Left forelimb (tissue), 1 donor: Measurements from ENCODE around the gene PHF23.
"Not testable (repeated sequence)": the region's sequence is repeated elsewhere in the genome, so short reads cannot be mapped to it uniquely, and the experiment has no call there.

ENCODE experiments used
- DNase-seq: peaks from one replicate; pipeline ENCODE4 v3.0.0-alpha.2; 2018; ENCODE audit warnings: low spot score

The PHF23 gene

DNA sequence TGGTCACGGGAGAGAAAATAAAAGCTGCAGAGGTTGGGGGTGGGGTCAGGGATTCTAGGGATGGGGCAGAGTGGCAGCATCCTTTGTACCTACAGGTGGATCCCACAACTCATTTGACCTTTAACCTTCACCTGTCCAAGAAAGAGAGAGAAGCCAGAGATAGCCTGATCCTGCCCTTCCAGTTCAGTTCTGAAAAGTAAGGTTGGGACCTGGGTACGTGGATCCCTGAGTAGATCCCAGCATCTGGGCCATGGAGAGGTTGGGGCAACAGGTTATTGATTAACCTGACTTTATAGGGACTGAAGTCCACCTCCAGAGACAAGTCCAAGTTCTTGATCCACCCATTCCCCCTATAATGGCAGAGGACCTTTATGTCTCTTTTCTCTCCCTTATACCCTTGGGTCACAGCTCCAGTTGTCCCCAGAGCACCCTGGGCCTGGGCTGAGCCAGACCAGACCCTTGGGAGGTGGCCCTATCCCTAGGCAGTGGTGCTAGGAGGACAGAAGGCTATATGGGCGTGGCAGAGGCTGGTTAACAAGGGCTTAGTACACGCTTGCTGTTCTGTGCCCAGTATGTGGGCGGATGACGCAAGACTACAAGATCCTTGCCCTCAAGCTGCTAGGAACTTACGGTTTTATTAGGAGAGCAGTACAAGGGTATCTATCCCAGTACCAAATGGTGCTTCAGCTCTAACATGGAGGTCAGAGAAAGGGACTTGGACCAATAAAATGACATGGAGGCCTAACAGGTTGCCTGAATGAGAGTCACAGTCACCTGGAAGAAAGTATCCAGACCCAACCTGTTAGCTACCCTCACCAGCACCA is 19.7 kb upstream of the PHF23 start:
- no peak for DNase-seq

DNA sequence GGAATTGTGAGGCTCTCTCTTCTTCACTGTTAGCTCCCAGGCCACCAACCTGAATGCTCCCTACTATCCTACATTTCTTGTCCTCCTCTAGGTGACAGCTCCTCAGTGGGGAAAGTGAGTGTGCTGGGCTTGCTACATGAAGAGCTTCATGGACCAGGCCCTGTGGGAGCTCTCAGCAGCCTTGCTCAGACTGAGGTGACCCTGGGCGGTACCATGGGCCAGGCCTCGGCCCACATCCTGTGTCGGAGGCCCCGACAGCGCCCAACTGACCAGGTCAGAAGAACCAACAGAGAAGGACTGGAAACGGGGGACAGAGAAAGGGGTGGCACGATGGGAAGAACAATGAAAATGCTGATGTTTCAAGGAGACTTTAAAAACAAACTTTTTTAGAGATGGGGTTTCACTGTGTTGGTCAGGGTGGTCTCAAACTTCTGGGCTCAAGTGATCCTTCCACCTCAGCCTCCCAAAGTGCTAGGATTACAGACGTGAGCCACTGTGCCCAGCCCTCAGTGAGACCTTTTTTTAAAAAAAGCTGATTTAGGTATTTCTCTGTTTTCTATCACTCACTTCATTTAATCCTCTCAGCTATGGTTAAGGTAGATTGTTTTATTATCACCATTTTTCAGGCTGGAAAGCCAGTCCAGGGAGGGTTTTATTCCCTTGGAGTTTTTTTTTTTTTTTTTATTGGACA is 17.7 kb upstream of the PHF23 start:
- DNase-seq = no peak

DNA sequence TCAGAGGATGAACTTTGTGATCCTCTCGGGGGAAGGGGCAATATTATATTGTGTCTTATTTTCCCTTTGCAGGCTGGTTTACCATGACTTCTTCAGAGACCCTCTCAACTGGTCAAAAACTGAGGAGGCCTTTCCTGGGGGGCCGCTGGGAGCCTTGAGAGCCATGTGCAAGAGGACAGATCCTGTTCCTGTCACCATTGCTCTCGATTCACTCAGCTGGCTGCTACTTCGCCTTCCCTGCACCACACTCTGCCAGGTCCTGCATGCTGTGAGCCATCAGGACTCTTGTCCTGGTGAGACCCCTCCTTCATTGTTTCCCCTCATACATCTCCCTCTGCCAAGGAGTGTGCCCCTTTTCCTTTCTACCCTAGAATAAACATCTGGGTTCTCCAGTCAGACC is 15.3 kb upstream of the PHF23 start:
- DNase-seq = no peak

DNA sequence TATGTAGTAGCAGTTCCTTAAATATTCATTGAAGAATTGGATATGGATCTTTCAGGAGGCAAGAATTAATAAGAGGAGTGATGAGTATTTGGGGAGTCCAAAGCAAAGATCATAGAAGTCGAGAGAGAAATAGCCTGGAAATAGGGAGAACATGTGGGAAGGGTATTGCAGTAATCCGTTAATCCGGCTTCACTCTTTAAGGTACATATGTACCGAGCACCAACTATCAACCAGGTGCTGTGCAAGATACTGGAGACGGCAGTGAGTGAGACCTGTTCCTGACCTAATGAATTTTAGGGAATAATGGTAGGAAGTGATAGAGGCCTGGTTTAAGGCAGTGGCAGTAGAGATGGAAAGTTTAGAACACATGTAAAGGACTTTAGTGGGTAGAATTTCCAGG is 13.8 kb upstream of the PHF23 start:
- no peak for DNase-seq

DNA sequence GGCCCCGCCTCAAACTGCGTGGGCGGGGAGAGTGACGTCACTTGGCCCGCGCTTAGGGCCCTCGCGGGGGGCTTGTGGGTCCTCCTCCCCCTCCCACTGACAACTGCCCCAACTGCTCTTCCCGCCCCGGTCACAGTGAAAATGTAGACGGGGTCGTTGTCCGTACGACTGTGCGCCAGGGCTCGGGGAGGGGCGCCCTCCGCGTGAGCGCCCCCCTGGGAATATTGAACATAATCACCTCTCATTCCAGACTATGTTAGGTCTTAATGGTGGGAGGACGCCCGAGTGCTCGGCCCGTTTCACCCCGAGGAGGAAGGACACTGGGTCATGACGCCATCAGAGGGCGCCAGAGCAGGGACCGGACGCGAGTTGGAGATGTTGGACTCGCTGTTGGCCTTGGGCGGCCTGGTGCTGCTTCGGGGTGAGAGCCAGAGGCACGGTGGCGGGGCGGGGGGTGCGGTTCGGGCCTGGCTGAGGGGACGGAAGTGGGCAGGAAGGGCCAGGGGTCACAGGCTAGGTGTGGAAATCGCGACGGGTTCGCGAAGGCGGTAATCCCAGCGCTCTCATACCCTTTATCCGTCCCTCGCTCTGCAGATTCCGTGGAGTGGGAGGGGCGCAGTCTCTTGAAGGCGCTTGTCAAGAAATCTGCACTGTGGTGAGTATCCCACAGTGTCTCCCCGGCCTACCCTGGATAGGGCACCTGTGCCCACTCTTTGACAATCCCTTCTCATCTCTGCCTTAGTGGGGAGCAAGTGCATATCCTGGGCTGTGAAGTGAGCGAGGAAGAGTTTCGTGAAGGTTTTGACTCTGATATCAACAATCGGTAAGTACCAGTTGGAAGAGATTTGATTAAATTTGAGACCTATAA is 13.2 kb upstream of the PHF23 start, which contains the start of gene ELP5:
Gene ELP5 (plus strand): TSS at position 40 of the 868 bp plus-strand sequence. CDS start 336 bp downstream, at position 376.
- peak; percentile 99 for DNase-seq

DNA sequence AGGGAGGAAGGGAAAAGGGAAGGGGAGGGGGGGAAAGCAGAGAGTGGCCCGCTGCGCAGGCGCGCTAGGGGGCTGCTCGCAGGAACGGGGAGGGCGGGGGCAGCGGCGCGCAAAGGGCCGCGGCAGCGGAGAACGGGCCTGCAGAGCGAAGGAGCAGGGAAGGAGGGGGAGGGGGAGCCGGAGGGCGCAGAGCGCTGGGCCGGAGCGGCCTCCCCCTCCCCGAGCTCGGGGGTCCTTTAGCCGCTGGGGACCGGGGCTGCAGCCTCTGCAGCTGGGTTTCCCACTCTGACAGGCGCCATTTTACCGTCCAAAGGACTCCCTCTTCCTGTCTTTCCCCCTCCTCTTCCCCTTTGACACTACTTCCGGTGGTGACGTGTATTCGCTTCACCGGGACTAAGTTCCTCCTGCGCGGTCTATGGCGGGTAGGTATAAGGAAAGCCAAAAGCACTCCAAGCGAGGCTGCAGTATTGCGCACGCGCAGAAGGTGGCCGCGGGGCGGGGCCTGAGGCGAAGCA is 12.5 kb upstream of the PHF23 start, which contains the start of gene CTDNEP1:
Gene CTDNEP1 (minus strand): TSS at position 74 of the 515 bp plus-strand sequence. CDS start 438 bp downstream, outside the sequence.
- peak; percentile 94 for DNase-seq

DNA sequence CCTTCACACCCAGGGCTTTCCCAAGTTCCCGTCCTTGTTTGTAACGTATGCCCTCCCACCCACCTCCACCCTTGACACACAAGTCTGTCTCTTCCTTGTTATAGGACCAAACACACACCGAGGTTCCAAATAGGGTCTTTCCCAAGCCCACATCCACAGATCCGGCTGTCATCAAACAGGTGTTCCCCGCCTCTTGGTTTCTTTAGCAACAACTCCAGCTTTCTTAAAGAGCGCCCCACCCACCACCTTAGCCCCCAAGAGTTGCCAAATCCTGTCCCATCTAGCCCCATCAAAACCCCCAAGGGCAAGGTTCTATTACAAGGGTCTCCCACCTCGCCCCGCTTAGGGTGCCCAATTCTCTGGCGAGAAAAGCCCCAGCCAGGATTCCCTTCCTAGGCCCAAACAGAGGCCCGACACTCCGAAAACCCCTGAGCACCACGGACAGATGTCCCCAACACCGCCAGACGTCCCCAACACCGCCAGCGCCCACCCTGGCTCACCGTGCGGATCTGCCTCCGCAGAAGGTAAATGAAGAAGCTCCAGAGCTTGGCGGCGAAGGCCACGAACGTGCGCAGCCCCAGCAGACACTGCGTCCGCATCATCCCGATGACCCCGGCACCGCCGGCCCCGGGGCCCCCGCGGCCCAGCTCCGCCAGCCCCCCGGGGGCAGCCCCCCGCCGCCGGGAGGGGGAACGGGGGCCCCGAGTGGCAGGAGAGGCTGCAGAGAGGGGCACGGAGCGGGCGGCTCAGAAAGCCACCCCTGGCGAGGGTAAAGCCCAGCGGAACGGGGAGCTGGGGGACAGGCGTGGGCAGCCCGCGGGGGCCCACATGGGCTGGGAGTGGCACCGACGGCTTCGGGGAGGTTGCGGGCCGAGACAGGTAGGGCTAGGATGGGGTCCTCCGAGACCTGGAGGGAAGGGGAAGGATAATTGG is 11.7 kb upstream of the PHF23 start:
- DNase-seq = no peak

DNA sequence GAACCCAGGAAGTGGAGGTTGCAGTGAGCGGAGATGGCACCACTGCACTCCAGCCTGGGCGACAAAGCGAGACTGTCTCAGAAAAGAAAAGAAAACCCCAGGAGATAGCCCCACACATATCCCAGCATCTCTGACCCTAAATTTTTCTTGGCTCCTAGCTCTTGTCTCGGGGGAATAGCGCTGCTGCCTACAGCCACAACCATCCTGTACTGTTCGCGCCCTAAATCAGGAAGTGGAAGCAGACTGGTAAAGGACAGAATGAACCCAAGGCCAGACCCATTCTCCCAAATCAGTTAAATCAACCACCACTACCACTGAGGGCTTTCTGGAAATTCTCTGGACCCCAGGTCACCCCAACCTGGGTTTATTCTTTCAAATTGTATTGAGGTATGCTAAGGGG is 10.6 kb upstream of the PHF23 start:
- DNase-seq = no peak

DNA sequence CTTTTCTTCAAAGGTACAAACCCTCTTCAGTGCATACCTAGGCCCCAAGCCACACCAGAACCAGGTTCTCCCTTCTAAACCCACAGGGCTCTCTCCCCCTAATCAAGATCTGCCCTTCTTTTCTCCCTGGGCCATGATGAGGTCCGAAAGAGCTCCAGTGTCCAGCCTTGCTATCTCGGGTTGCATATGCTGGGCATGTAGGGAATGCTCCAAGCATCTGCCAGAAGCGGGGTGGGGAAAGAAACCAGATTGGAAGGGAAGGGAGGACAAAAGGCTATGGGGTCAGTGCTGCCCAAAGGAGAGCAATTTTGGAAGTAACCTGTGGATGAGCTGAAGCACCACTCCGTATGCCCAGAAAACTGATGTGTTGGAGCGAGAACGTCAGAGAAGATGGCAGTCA is 10.0 kb upstream of the PHF23 start:
- DNase-seq = no peak

DNA sequence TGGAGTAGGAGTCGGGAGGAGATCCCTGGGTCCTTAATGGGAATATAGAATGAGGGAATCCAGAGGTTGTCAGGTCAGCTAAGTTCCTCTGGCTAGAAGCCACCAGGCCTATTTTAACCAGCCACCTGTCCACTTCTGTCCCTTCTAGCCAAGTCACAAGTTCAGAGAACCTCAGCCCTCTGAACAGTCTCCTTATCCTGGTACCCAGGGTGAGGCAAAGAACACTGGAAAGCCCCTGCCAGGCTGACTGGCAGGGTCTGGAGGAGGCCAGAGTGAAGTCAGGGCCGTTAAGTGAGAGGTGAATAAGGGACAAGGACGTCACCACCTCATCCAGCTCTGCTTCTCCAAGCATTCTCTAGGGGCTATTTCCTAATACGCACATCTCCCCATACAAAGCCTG is 9.5 kb upstream of the PHF23 start:
- DNase-seq = no peak

DNA sequence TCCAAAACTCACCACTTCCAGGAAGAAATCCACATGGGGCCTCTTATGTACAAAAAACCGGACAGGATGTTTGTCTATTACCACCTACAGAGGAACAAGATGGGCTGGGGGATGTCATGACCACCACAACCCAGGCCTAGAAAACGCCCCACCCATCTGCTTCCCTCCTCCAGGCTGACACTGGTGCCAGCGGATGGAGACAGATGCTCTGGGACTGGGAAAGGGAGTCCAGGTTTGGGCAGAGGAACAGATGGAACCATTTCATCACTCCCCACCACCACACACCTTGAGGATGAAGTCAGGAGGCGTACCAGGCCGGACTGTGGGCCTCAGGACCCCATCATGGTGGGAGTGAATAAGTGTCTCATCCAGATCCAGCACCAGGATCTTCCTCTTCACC is 7.5 kb upstream of the PHF23 start:
- no peak for DNase-seq

DNA sequence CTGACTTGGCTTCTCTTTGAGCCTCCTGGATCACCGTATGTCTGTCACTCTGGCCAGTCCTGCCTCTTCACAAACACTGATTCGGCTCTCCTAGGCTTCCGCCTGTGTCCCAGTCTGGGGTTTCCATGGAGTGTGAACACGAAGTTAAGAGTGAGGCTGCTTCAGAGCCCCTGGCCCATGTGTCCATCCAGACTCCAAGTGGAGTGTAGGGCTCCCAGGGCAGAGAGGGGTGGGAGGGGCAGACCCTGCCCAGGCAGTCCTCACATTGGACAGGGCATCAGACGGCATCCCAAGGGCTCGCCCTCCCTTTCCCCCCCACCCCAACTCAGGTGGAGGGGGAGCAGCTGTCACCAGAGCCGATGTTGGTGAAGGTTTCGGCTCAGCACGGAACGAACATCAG is 4.6 kb upstream of the PHF23 start:
- DNase-seq = not testable (repeated sequence)

DNA sequence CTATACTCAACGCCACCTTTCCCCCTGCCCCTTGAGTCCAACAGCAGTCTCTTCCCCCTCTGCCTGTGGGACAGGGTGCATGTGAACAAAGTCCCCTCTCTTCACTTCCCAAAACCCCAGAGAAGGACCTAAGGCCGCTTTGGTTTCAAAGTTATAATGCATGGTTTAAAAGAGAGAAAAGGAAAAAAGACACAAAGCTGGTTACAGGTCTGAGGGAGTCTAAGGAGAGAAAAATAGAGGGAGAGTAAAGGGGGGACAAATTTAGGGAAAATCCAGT is 4.1 kb upstream of the PHF23 start:
- DNase-seq = no peak

DNA sequence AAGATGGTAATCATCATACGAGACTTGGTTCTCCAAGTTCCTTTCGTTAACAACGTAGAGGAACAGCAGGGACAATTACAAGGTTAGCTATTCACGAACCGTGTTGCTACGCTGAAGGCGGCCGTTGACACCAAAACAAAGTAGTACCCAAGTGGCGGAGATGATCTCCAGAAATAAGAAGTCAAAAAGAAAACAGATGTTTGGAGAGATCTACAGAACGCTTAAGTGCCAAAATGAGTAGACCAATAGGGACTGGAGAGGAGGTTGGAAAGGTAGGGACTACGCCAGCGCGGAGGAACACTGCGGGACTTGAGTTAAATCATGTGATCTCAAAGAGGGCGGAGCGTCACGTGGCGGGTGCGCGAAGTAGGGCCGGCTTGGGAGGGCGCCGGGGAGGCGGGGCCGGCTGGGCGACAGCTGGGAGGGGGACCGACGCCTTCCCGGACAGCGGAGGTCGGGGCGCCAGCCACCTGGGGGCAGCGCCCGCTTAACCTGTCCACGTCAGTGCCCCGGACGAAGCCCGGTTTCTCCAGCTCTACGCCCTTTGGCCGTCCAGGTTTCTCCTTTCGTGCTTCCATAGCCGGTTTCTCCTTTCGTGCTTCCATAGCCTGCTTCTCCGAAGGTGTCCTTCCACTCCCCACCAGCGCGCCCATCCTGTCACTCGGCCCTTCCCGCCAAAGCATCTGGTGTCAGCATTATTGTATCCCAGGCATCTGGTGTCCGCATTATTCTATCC is 3.6 kb upstream of the PHF23 start:
- peak; percentile 98 for DNase-seq

DNA sequence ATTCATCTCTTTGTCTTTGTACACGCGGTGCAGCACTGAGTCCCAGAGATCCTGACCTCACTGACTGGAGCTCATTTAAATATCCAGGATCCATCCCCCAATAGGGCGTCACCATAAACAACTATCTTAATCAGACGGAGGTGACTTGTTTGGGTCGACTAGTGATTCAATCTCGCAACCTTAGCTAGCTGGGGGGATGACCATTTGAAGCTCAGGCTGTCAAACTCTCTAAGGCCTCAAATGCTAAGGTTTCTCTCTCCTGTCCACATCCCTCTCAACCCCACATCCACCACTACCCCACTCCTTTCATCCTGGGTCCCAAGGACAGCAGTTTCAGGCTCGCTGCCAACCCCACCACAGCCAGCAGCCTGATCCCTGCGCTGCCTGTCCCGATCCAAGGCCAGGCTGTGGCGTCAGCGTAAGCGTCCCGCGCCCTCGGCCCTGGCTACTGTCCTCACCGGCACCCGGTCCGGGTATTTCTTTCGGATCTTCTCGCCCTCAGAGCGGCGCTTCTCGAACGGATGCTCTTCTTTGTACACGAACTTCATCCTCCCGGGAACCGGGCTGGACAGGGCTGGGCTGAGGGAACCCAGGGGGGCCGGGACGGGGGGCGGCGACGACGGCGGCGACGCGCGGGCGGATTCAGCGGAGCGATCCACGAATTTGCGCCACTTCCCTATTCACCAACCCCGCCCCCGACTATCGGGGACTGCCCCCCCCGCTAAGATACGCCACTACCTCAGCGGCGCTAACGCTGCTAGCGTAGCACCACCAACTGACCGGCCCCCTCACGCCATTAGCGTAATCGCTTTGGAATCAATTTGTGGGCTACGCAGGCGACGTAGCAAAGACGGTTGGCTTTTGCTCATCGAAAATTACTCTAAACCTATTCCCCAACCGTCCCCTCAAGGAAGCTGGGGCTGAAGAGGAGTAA is 2.8 kb upstream of the PHF23 start, which contains the start of gene GABARAP:
Gene GABARAP (minus strand): TSS at position 667 of the 934 bp plus-strand sequence. CDS start 119 bp downstream, at position 548.
- peak; percentile 98 for DNase-seq

DNA sequence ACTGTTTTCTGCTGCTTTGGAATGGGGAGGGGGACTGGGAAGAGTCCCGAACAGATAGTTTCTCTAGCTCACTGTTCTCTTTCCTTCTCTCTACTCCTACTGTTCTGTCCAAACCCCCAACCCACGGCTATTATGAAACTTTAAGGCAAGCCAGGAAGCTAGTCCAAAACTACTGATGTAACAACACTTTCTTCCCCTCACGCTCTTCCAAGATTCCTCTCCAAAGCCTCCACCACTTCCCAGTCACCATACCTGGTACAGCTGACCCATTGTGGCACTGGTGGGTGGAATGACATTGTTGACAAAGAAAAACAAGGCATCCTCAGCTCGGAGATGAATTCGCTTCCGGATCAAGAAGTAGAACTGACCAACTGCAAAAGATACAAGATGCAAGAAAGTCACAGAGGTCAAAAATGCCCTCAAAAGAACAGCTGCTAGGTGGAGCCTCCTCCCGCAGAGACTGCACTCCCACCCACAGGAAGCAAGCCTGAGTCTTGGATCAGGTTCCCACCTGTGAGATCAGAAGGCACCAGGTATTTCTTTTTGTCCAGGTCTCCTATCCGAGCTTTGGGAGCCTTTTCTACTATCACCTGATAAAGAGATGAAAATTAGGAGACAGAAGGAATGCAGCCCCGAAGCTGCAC is 2.0 kb upstream of the PHF23 start:
- no peak for DNase-seq

DNA sequence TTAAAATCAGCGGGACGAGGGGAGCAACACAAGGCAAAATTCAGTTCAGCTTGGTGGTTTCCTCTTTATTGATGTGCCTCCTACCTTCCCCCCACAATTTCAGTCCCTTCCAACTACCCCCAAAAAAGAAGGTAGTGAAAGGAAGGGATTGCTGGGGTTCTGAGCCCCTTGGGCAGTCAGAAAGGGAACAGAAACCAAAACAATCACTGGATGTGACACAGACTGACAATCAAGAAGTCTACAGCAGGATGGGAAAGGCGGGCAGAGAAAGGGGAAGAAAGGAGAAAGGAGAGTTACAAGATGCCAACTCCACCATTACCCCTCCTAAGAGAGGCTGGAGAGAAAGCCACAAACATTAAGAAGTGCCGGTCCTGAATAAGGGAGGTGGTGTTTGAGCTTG is 1.1 kb upstream of the PHF23 start:
- no peak for DNase-seq

DNA sequence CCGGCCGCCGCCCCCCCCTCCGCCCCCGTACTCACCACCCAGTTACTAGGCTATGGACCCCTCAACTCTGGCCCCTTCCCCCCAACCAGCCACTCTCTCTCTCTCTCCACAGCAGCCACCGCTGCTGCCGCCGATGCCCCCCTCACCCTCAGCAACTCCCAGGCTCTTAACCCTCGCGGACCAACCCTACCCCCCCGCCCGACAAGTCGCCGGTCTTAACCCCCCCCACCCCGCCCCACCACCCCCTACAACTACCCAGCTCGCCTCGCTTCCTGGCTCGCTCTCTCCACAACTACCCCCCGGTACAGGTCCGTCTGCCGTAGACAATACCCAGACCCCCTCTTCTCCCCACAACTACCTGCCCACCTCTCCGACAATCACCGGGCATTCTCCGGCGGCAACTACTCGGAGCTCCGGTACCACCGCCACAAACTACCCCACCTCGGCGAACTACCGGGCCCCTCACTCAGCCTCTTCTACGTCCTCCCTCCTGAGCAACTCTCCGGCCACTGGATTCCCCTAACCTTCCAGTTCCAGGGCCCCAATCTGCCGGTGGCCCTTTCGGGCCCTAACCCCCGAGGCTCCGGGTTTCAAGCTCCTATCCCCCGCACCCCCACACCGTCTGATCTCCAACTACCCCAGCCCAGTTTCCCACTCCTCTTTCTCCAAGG is 702 bp downstream of the PHF23 start:
- DNase-seq = no peak
